Activated T-helper 1 cell treated with Interleukin-2 at 50 U/mL for 16 hours (primary cell): Measurements from ENCODE around the gene ADGRD1.

Source experiments
- DNase-seq: peaks from one replicate; pipeline ENCODE4 v3.0.0-alpha.2; 2020; ENCODE audit warnings: low read depth

Gene ADGRD1

DNA sequence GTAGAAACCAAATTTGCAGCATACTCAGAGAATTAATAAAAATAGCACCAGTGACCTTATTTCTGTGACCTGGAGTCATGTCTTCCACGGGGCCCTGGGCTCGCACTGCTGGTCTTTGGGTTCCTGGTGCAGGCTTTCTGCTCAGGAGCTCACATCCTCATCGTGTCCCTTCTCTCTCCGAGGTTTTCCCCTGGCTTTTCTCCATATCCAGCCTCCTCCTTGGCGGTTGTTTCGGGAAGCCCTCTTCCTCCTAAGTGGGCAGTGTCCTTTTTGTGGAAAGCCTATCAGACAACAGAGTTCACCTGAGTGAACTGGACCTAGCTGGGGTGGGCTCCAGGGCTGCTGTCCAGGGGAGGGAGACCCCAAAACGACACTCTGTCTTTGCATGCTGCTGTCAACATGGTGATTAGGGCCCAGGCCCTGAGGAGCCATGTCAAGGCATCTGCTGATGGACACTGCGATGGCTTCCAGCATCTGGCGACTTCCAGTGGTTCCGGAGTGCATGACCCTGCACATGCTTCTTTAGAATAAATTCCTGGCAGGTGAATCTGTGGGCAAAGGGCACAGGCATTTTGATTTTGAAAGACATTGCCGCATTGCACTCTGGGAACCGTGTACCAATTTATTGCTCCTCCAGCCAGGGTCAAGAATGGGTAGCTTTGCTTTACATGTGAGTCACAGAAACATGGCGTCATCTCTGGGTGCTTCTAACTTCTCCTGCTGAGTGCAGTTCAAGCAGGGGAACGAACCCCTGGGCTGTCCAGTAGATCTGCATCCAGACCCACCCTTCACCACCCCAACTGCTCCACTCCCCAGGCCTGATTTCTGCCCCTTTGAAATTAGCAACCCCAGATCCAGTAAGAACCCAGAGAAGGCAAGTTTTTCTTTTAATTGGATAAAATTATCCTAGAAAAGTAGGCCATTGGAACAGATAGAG, 136.8 kb downstream of the ADGRD1 start:
- no peak for DNase-seq

- no peak for DNase-seq
Observed at GRCh38 chr12:131091413-131091975, 137.8 kb downstream of the ADGRD1 start.

GRCh38 chr12:131091976-131092691, 138.4 kb downstream of the ADGRD1 start:
- no peak for DNase-seq

DNA sequence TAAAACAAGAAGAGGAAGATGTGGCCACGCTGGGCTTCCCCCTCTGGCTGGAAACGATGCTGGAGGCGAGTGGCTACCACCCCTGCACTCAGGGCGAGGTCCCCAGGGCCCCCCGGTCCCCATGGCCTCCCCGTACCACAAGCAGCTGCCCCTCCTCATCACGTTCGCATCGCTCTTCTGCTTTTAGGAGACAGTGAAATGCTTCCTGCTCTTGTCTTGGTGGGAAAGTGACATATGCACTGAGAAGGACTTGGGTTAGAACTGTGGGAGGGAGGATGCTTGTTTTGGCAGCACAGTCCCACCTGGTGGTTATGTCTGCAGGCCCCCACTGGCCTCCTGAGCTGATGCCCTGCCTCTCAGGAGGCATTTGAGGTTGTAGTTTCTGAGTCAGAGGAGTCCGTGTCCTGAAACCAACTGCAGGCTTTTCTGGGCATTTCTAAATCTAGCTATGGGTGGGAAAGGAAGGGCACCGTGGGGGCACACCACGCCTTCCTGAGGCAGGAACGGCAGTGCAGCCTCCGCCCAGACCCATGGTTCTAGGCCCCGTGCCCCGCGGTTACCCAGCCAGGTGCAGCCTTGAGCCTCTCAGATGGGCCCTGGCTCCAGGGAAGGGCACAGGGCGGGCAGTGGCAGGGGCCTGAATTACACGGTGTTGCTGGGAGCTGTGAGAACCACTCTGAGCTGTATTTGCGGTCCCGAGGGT, 139.3 kb downstream of the ADGRD1 start:
- DNase-seq = no peak

GRCh38 chr12:131093604-131093955, 139.9 kb downstream of the ADGRD1 start:
- no peak for DNase-seq

DNA sequence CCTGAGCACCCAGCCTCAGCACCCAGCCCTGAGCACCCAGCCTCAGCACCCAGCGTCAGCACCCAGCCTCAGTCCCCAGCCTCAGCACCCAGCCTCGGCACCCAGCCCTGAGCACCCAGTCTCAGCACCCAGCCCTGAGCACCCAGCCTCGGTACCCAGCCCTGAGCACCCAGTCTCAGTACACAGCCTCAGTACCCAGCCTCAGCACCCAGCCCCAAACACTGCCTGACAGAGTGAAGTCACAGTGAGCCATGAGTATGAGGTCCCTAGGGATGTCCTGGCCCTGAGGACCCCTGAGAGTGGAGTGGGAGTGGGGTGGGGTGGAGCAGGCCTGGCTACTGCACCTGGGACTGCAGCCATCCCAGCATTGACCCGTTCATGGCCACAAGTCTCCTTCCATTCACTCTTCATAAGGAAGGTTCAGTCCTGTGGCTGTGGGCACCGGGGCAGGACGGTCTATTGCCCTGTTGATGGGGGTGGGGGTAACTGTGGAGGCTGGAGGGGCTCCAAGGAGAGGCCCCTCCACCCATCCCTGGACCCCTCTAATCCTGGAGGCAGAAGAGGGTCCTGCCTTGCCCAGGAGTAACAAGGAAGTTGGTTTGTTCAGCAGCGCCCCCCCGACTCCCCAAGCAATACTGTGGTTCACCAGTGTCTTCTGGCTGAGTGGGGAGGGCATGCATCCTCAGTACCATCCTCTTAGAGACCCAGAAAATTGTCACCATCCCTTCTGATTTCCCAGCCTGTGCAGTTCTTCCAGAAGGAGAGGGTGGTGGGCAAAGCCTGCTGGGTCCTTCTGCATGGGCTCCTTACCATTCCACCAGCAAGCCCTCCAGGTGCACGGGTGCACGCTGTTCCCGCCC, 140.5 kb downstream of the ADGRD1 start:
- no peak for DNase-seq

DNA sequence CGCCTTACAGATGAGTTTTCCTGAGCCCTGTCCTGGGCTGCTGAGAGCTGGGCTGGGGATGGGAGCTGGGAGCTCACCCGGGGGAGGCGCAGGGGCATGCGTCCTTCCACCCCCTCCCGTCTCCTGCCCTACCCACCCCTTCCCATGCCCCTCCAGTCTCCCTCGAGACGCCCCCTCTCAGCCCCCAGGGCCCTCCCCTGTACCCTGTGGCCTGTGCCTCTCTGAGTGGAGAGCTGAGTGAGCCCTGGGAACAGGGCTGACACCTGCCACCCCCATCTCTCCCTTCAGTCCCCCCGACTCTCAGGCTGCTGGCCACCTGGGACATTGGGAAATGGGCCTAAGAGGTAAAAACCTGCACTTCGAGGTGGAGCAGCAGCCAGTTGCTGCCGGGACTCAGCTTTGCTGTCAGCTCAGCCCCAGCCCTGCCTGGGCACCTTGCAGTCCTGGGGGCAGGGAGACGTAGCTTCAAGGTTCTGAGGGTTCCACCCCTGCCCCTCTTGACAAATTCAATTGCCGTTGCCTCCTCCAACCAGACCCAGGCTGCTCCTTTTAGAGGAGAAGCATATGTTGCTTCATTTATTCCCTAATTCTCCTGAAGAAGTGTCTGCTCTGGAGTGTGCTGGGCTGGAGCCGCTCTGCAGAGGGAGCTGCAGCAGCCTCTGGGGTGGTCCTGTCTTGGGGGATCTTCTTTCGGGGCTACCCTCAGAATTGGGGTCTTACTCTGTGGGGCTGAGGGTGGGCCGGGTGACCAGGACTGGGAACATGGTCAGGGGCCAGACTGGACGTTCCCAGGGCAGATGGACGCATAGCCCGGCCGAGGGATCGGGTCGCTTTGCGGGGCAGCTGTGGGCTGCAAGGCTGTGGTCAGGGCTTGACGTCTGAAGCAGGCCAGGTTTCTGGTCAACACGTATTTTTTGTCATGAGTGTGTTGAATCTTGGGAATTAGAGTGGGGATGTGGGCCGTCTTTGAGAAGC, 141.4 kb downstream of the ADGRD1 start:
- DNase-seq = no peak

DNA sequence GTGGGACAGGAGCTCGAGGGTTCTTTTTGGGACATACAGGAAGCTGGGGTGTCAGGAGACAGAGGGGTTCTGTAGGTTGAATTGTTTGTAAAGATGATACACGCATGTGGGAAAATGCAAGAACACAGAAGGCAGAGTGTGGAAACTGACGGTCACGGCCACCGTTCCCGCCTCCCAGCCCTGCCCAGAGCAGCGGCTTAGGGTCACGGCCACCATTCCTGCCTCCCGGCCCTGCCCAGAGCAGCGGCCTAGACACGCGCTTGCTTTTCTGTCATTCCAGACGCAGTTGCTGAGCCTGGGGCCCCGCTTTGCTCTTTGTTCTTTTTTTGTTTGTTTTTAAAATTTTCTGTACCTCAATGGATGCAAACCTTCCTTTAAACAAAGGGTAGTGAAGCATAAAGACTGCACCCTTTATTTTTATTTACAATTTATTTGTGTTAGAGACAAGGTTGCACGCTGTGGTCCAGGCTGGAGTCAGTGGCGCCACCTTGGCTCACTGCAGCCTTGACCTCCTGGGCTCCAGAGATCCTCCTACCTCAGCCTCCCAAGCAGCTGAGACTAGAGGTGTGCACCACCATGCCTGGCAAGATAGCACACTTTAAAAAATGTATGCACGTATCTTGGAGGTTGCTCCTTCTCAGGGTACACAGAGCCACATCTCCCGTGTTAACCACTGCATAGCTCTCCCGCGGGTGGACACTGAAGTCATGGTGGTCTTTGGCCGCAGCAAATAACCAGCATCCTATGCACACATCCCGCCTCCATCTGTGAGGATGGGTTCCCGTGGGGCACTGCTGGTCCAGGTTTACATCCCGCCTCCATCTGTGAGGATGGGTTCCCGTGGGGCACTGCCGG, 142.3 kb downstream of the ADGRD1 start:
- no peak for DNase-seq

DNA sequence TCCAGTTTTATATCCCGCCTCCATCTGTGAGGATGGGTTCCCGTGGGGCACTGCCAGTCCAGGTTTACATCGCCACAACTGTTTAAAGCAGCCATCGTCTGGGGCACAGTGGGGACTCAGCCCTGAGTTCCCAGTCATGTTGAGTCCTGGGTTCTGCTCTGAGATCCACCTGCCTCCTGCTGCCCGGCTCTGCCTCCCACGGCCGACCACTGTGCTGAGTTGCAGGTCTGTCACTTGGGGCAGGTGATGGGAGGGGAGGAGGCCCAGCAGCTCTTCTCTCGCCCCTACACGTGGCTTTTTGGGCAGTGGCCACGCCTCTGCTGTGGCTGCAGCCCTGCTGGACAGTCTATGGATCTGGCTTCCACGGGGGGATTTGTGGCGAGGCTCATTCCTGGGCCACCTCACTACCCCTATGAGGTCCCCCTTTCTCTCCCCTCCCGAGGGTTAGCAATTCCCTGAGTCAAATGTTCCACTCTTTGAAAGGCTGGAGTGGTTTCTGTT, 143.0 kb downstream of the ADGRD1 start:
- DNase-seq = no peak

DNA sequence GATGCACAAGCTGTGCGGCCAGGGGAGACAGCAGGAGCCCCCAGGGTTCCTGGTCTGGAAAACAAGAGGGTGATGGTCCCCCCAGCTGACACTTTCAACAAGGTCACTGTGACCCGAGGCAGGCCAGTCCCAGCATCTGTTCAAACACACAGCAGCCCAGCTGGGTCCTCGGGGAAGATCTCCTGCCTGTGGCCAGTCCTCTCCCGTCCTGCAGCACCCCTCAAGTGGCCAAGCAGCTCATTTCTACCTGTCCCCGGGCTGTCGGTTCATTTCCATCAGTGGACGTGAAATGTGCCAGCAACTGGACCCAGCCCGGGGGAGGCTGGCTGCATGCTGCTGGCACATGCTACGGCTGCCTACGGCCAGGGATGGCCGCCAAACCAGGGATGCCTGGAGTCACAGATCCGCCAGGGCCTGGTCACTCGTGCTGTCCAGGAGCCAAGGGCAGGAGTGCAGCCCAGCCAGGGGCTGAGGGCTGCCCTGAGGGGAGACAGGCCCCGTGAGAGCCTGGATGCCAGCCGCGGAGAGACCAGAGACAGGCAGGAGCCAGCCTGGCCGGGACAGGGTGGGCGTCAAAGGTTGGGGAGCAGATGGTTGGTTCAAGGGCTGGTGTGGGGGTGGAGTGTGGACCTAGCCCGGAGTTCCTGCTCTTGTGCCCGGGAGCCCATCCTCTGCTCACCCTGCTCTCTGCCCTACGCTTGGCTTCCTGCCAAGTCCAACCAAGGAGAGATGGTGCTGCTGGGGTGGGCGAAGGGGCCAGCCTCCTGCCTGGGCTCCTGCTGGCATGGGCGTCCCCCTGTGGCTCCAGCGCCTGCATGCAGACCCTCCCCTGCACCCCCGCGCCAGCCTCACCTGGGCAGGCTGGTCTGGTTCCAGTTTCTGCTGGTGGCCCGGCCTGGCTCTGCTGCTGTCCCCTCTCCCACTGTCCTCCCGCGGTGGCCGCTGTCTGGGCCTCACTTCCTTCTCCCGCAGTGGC, 143.8 kb downstream of the ADGRD1 start:
- DNase-seq = no peak

DNA sequence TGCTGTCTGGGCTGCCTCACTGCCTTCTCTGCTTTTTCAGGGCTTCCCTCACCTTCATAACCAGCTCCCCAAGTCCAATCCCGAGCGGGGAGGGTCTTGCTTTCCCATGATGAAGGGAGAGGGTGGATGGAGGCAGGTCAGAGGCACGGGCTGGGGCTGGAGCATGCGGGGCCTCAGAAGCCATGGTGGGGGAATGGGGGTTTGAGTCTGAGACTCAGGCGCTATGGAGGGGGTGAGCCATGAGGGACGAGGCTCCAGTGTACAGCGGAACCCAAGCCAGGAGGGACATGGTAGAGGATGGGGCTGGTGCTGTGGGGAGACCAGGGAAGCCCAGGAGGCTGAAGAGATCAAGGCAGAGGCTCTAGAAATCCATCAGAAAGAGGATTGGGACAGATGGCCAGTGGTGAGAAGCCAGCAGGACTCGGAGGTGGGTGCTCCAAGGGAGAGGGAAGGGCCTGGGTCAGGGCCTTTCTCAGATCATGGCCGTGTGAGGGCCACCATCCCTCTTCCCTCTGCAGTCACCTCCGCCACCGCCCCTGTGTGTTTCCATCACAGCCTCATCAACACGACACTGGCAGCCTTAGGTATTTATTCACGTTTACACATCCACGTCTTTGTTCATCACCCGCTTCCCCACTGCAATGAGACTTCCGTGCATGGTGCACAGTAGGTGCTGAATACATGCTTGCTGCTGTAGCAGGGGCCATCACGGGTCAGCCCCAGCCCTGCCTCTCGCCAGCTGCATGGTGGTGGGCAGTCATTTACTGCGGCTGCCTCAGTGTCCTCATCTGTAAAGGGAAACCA, 144.7 kb downstream of the ADGRD1 start:
- DNase-seq = no peak

DNA sequence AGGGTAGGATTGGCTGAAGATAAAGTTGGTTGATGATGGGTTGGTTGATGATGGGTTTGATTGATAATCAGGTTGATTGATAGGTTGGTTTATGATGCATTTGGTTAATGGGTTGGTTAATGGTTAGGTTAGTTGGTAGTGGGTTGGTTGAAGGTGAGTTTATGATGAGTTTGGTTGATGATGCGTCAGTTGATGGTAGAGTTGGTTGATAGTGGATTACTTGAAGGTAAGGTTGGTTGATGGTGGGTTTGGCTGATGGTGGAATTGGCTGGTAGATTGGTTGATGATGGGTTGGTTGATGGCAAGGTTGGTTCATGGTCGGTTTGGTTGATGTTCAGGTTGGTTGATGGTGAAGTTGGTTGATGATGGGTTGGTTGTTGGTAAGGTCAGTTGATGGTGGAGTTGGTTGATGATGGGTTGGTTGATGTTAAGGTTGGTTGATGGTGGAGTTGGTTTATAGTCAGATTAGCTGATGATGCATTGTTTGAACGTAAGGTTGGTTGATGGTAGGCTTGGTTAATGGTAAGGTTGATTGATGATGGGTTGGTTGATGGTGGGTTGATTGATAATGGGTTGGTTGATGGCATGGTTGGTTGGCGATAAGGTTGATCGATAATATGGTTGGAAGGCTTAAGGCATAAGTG, 146.4 kb downstream of the ADGRD1 start:
- no peak for DNase-seq

- no peak for DNase-seq
Observed at GRCh38 chr12:131101006-131101405, 147.3 kb downstream of the ADGRD1 start.

GRCh38 chr12:131101703-131102492, 148.2 kb downstream of the ADGRD1 start:
- DNase-seq = no peak

DNA sequence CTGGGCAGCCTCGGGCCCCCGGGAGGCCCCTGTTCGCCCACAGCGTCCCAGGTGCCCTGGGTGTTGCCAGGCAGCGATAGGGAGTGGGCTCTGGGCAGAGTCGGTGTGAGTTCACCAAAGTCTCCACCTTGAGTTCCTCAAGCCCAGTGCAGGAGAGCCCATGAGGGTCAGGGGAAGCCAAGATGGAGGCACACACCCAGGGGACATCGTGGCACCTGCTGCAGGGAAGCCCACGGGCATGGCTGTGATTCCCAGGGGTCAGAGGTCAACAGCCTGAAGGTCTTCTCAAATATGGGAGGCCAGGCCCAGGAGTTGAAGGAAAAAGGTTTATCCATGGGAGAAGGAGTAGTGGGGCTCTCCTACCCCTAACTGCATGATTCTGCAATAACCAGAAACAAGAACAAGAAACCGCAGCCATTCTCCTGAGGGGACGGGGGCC, 148.8 kb downstream of the ADGRD1 start:
- no peak for DNase-seq
